Activated CD8-positive, alpha-beta T cell treated with anti-CD3 and anti-CD28 coated beads, Interleukin-2, amount 10 ng/mL, durations not matched to agents 7 days and 5 days (primary cell): ENCODE measurements around the gene PVALB. TPM values are rescaled to one million over a fixed set of nuclear protein-coding genes. Genes with fewer than 3 reads are reported as not detected.

ENCODE experiments used
- ATAC-seq: fragments of 150-1000 bp; cut with Tn5 transposase; one replicate; pipeline ENCODE4 v1.10.0; 2021; ENCODE audit warnings: moderate library complexity
- CTCF ChIA-PET: fragments of 350-600 bp; sonication (Branson Sonifier 250); formaldehyde crosslinking; loops from one replicate; lab custom pipeline; 2021; ENCODE audit warnings: antibody characterized with exemption; lab: Charles Lee
- POLR2A ChIA-PET: fragments of 350-600 bp; sonication (Branson Sonifier 250); formaldehyde crosslinking; loops from one replicate; lab custom pipeline; 2021; ENCODE audit warnings: antibody characterized with exemption; lab: Charles Lee
- DNase-seq: peaks from one replicate; pipeline ENCODE4 v3.0.0-alpha.2; 2020
- H3K27ac Mint-ChIP-seq: one replicate; pipeline ENCODE4 v1.8.0; 2021; ENCODE audit warnings: mild to moderate bottlenecking, mixed read lengths
- H3K27me3 Mint-ChIP-seq: one replicate; pipeline ENCODE4 v1.8.0; 2021; ENCODE audit warnings: low read depth, mixed read lengths
- H3K36me3 Mint-ChIP-seq: one replicate; pipeline ENCODE4 v1.8.0; 2021; ENCODE audit warnings: low read depth, mixed read lengths
- H3K4me1 Mint-ChIP-seq: one replicate; pipeline ENCODE4 v1.8.0; 2021; ENCODE audit warnings: low read depth, mixed read lengths
- H3K4me3 Mint-ChIP-seq: one replicate; pipeline ENCODE4 v1.8.0; 2021; ENCODE audit warnings: mild to moderate bottlenecking, mixed read lengths
- H3K9me3 Mint-ChIP-seq: one replicate; pipeline ENCODE4 v1.8.0; 2022; ENCODE audit warnings: mixed read lengths; ENCODE audit not compliant: insufficient read depth
- total RNA-seq, 2 experiments: library from RNA; stranded (reverse); gene quantifications; one replicate each; pipeline ENCODE4 v1.2.3, GENCODE V29; 2021

The PVALB gene
- total RNA-seq, 2 experiments from 2014 or later: not detected

GRCh38 chr22:36808721-36809344, 8.0 kb downstream of the PVALB start:
- DNase-seq (peak; percentile 43), ATAC-seq (peak; percentile 81)
- Mint-ChIP-seq H3K4me3 (peak overlapping the region; percentile 24), H3K27me3 (peaks cover 17% of the 10 kb centered on the region), H3K27ac (peak overlapping the region; percentile 86), H3K4me1 (peaks cover 32% of the 10 kb centered on the region), H3K9me3 (no peaks in the 10 kb centered on the region), H3K36me3 (no peaks in the 10 kb centered on the region)
- CTCF ChIA-PET: interaction anchor here (0.7 to 2.3 kb wide), 3 partner anchors 27 to 53 kb away, joined by 3 to 8 read pairs (median 7); no protein-coding TSS in a partner anchor
- POLR2A ChIA-PET: interaction anchor here (1.1 kb wide), 1 partner anchor 169 kb away, joined by 3 read pairs; no protein-coding TSS in a partner anchor

- ChIA-PET CTCF (interaction anchor here (1.5 kb wide), 1 partner anchor 48 kb away, joined by 5 read pairs; no protein-coding TSS in a partner anchor), POLR2A (interaction anchor here (0.9 to 1.1 kb wide), 2 partner anchors 170 to 288 kb away, joined by 3 to 4 read pairs; no protein-coding TSS in a partner anchor)
- Mint-ChIP-seq H3K27me3 (peaks cover 12% of the 10 kb centered on the region), H3K4me3 (no peak overlapping the region), H3K27ac (peak overlapping the region; percentile 86), H3K9me3 (no peaks in the 10 kb centered on the region), H3K36me3 (no peaks in the 10 kb centered on the region), H3K4me1 (peaks cover 32% of the 10 kb centered on the region)
- DNase-seq (no peak), ATAC-seq (no peak)
Measured at GRCh38 chr22:36807627-36808026, 9.2 kb downstream of the PVALB start.

GRCh38 chr22:36806835-36807234, 10.0 kb downstream of the PVALB start:
- ChIA-PET POLR2A (no interaction called here), CTCF (interaction anchor here (1.5 to 3.3 kb wide), 2 partner anchors 49 kb away, joined by 5 to 10 read pairs; no protein-coding TSS in a partner anchor)
- no peak overlapping the region for H3K4me3 Mint-ChIP-seq
- H3K4me1 Mint-ChIP-seq: peaks cover 32% of the 10 kb centered on the region
- ATAC-seq: no peak
- no peaks in the 10 kb centered on the region for H3K36me3 Mint-ChIP-seq
- DNase-seq: no peak
- no peaks in the 10 kb centered on the region for H3K9me3 Mint-ChIP-seq
- peak overlapping the region; percentile 47 for H3K27ac Mint-ChIP-seq
- peaks cover 11% of the 10 kb centered on the region for H3K27me3 Mint-ChIP-seq

- DNase-seq: no peak
- POLR2A ChIA-PET: no interaction called here
- CTCF ChIA-PET: interaction anchor here (0.9 to 1.3 kb wide), 3 partner anchors 22 to 50 kb away, joined by 3 to 4 read pairs (median 3); no protein-coding TSS in a partner anchor
Measured at GRCh38 chr22:36803358-36803757, 13.5 kb downstream of the PVALB start.

GRCh38 chr22:36798674-36799066, 18.2 kb downstream of the PVALB start:
- Mint-ChIP-seq H3K36me3 (no peaks in the 10 kb centered on the region), H3K4me3 (no peak overlapping the region), H3K4me1 (no peaks in the 10 kb centered on the region), H3K27me3 (peaks cover 16% of the 10 kb centered on the region), H3K9me3 (no peaks in the 10 kb centered on the region), H3K27ac (no peak overlapping the region)
- CTCF ChIA-PET: no interaction called here
- POLR2A ChIA-PET: no interaction called here
- DNase-seq (no peak), ATAC-seq (no peak)

More at GRCh38 chr22:36803358-36803757, 13.5 kb downstream of the PVALB start:
- Mint-ChIP-seq H3K36me3 (no peaks in the 10 kb centered on the region), H3K27ac (no peak overlapping the region), H3K4me1 (peaks cover 17% of the 10 kb centered on the region), H3K9me3 (no peaks in the 10 kb centered on the region), H3K4me3 (no peak overlapping the region), H3K27me3 (peaks cover 19% of the 10 kb centered on the region)
- no peak for ATAC-seq

- Mint-ChIP-seq H3K9me3 (no peaks in the 10 kb centered on the region), H3K36me3 (no peaks in the 10 kb centered on the region), H3K27ac (no peak overlapping the region), H3K4me3 (no peak overlapping the region), H3K4me1 (no peaks in the 10 kb centered on the region), H3K27me3 (peaks cover 11% of the 10 kb centered on the region)
- ChIA-PET CTCF (no interaction called here), POLR2A (no interaction called here)
- DNase-seq (no peak), ATAC-seq (no peak)
Measured at GRCh38 chr22:36797911-36798673, 18.7 kb downstream of the PVALB start.

GRCh38 chr22:36797374-36797773, 19.5 kb downstream of the PVALB start:
- CTCF ChIA-PET: no interaction called here
- Mint-ChIP-seq H3K27ac (no peak overlapping the region), H3K36me3 (no peaks in the 10 kb centered on the region)

GRCh38 chr22:36796552-36797175, 20.2 kb downstream of the PVALB start:
- DNase-seq (no peak), ATAC-seq (no peak)
- Mint-ChIP-seq H3K4me3 (no peak overlapping the region), H3K27me3 (peaks cover 10% of the 10 kb centered on the region), H3K9me3 (no peaks in the 10 kb centered on the region), H3K36me3 (no peaks in the 10 kb centered on the region), H3K4me1 (no peaks in the 10 kb centered on the region), H3K27ac (no peak overlapping the region)
- ChIA-PET POLR2A (no interaction called here), CTCF (interaction anchor here (2.7 kb wide), 1 partner anchor 60 kb away, joined by 8 read pairs; no protein-coding TSS in a partner anchor)

More at GRCh38 chr22:36797374-36797773, 19.5 kb downstream of the PVALB start:
- Mint-ChIP-seq H3K4me3 (no peak overlapping the region), H3K27me3 (peaks cover 10% of the 10 kb centered on the region), H3K9me3 (no peaks in the 10 kb centered on the region), H3K4me1 (no peaks in the 10 kb centered on the region)
- DNase-seq (no peak), ATAC-seq (no peak)
- POLR2A ChIA-PET: no interaction called here

- ATAC-seq (no peak), DNase-seq (no peak)
- no peak overlapping the region for H3K27ac Mint-ChIP-seq
- CTCF ChIA-PET: interaction anchor here (0.6 to 2.7 kb wide), 2 partner anchors 61 to 592 kb away, joined by 3 to 8 read pairs; no protein-coding TSS in a partner anchor
- peaks cover 8% of the 10 kb centered on the region for H3K27me3 Mint-ChIP-seq
- no peaks in the 10 kb centered on the region for H3K9me3 Mint-ChIP-seq
- POLR2A ChIA-PET: no interaction called here
- H3K4me1 Mint-ChIP-seq: peaks cover 7% of the 10 kb centered on the region
- no peaks in the 10 kb centered on the region for H3K36me3 Mint-ChIP-seq
- H3K4me3 Mint-ChIP-seq: no peak overlapping the region
Measured at GRCh38 chr22:36795633-36796032, 21.2 kb downstream of the PVALB start.

- Mint-ChIP-seq H3K36me3 (no peaks in the 10 kb centered on the region), H3K9me3 (no peaks in the 10 kb centered on the region), H3K4me3 (no peak overlapping the region), H3K4me1 (peaks cover 13% of the 10 kb centered on the region), H3K27me3 (peaks cover 3% of the 10 kb centered on the region), H3K27ac (no peak overlapping the region)
- ChIA-PET CTCF (interaction anchor here (1.2 to 1.5 kb wide), 2 partner anchors 65 to 186 kb away, joined by 3 to 4 read pairs; no protein-coding TSS in a partner anchor), POLR2A (no interaction called here)
- DNase-seq (peak; percentile 61), ATAC-seq (peak; percentile 91)
Measured at GRCh38 chr22:36790648-36791047, 26.2 kb downstream of the PVALB start.

- Mint-ChIP-seq H3K4me1 (peaks cover 17% of the 10 kb centered on the region), H3K36me3 (no peaks in the 10 kb centered on the region), H3K4me3 (no peak overlapping the region), H3K9me3 (no peaks in the 10 kb centered on the region), H3K27me3 (no peaks in the 10 kb centered on the region), H3K27ac (no peak overlapping the region)
- ATAC-seq (no peak), DNase-seq (no peak)
- POLR2A ChIA-PET: no interaction called here
- CTCF ChIA-PET: interaction anchor here (1.0 to 17.1 kb wide), 3 partner anchors 70 to 234 kb away, joined by 3 to 332 read pairs (median 8); partner anchors contain the start of gene NCF4
Measured at GRCh38 chr22:36787204-36787988, 29.4 kb downstream of the PVALB start.
